Hepatocyte (in vitro differentiated cells): ENCODE data around the gene MAD1L1.

Source experiments
- CTCF ChIP-seq: fragments of 200-600 bp; sonication (generic); IDR thresholded peaks from 2 replicates; pipeline ENCODE4 v1.5.1; 2016; ENCODE audit warnings: antibody characterized with exemption, mild to moderate bottlenecking; ENCODE audit not compliant: poor library complexity
- EZH2 ChIP-seq: fragments of 200-600 bp; sonication (generic); IDR thresholded peaks from 2 replicates; pipeline ENCODE4 v1.6.1; 2016; ENCODE audit warnings: antibody characterized with exemption, mild to moderate bottlenecking, borderline replicate concordance
- EZH2phosphoT487 ChIP-seq: fragments of 200-600 bp; sonication (generic); IDR thresholded peaks from one replicate; pipeline ENCODE4 v1.6.1; 2018; ENCODE audit warnings: antibody characterized with exemption, mild to moderate bottlenecking, low read depth, moderate library complexity; ENCODE audit not compliant: unreplicated experiment, severe bottlenecking

DNA sequence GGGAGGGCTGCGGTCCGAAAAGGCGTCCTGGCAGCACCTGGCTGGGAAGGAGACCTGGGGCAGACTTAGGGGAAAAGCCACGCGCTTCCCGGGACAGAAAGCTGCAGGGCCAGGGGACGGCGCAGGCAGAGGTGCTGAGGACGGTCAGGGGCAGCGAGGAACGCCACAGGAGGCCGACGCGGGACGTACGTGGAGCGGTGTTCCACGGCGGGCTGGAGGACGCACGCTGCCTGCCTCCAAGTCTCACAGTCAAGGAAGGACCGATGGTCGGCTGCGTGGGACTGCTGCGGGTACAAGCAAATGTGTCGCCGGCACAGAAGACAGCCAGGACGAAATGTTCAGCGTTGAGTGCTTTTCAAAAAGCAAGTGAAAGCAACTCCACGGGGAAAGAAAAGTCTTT lies 317.4 kb downstream of the MAD1L1 start:
- TF ChIP-seq EZH2phosphoT487 (no peak), CTCF (no peak), EZH2 (no peak)
